Measurements from ENCODE around the gene RPTOR. TPM values are rescaled to one million over a fixed set of nuclear protein-coding genes. Genes with fewer than 3 reads are reported as not detected.

Gene RPTOR
- polyA plus RNA-seq, 1 donor (not counting 4 experiments of a cell fraction or from before 2014, with no cell fraction given): 4.0 TPM

DNA sequence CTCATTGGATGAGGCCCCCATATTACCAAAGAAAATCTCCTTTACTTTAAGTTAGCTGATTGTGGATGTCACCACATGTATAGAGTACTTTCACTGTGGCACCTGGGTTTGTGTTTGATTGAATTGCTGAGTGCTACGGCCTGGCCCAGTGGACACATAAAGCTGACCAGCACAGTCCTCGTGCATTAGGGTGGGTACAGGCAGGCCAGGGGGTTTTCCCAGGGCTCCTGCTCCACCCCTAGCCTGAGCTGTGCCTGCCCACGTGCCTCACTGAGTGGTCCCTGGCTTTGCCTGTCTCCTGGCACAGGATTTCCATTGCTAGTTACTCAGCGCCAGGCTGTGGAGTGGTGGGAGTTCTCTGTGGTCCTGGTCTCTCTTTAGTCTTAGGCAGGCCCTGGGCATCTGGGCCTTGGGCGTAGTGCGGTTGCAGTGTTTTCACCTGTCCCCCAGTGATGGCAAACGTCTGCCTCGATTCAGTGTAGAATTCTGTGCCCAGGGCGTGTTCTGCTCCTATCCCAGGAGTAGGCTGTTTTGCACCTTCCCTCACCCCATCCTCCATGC, 86.0 kb downstream of the RPTOR start:
- H3K79me2 ChIP-seq (ENCODE audit: control insufficient read depth, insufficient read depth, low read length): peaks cover 29% of the 10 kb centered on the region
- H3K9me3 ChIP-seq (ENCODE audit: control insufficient read depth, low read depth, low read length): no peaks in the 10 kb centered on the region
- no peak overlapping the region for H2AFZ ChIP-seq (ENCODE audit: control insufficient read depth, low read length)
- peaks cover 2 to 3% of the 10 kb centered on the region in 2 experiments for H3K36me3 ChIP-seq (ENCODE audit: control insufficient read depth in 2 of 2, extremely low read depth in 1 of 2, insufficient read depth in 2 of 2, low read length in 2 of 2)
- no peak for DNase-seq (ENCODE audit: low read depth, low spot score)
- H3K4me2 ChIP-seq (ENCODE audit: control insufficient read depth, extremely low read depth, insufficient read depth, low read depth, low read length): no peak overlapping the region
- H3K4me1 ChIP-seq (ENCODE audit: control insufficient read depth, extremely low read depth, insufficient read depth, low read length): no peaks in the 10 kb centered on the region
- FAIRE-seq: no peak
- no peak overlapping the region for H3K27ac ChIP-seq (ENCODE audit: control insufficient read depth, insufficient read depth, low read length)
- dilution Hi-C loops (cut with MboI; ENCODE audit: extremely low pct_ligation_motif_present, low sequenced_read_pairs): no loop called here
- H3K27me3 ChIP-seq (ENCODE audit: control insufficient read depth, extremely low read depth, insufficient read depth, low read length): no peaks in the 10 kb centered on the region
- H3K9ac ChIP-seq (ENCODE audit: control insufficient read depth, extremely low read depth, insufficient read depth, low read length): no peak overlapping the region
- H3K4me3 ChIP-seq (ENCODE audit: control insufficient read depth in 2 of 3, extremely low read depth in 1 of 3, insufficient read depth in 2 of 3, low read depth in 1 of 3, low read length in 3 of 3): no peak overlapping the region
- no peak for TF ChIP-seq EZH2 (IDR thresholded peaks at IDR 0.05; ENCODE audit: low read length)
- TF ChIP-seq, protein P1, sequence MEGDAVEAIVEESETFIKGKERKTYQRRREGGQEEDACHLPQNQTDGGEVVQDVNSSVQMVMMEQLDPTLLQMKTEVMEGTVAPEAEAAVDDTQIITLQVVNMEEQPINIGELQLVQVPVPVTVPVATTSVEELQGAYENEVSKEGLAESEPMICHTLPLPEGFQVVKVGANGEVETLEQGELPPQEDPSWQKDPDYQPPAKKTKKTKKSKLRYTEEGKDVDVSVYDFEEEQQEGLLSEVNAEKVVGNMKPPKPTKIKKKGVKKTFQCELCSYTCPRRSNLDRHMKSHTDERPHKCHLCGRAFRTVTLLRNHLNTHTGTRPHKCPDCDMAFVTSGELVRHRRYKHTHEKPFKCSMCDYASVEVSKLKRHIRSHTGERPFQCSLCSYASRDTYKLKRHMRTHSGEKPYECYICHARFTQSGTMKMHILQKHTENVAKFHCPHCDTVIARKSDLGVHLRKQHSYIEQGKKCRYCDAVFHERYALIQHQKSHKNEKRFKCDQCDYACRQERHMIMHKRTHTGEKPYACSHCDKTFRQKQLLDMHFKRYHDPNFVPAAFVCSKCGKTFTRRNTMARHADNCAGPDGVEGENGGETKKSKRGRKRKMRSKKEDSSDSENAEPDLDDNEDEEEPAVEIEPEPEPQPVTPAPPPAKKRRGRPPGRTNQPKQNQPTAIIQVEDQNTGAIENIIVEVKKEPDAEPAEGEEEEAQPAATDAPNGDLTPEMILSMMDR (optimal IDR thresholded peaks at IDR 0.05 in 1 of 3, IDR thresholded peaks at IDR 0.05 in 1 of 3, conservative IDR thresholded peaks at IDR 0.05 in 1 of 3; ENCODE audit: extremely low read depth in 1 of 3, insufficient read depth in 2 of 3, low read length in 3 of 3): no peak
- H3K9me1 ChIP-seq (ENCODE audit: control insufficient read depth, extremely low read depth, insufficient read depth, low read length): peaks cover 4% of the 10 kb centered on the region
- no peaks in the 10 kb centered on the region for H4K20me1 ChIP-seq (ENCODE audit: control insufficient read depth, extremely low read depth, insufficient read depth, low read length)

GRCh38 chr17:80631142-80632045, 86.8 kb downstream of the RPTOR start:
- dilution Hi-C loops (cut with MboI; ENCODE audit: extremely low pct_ligation_motif_present, low sequenced_read_pairs): no loop called here
- Histone ChIP-seq H3K9me1 (ENCODE audit: control insufficient read depth, extremely low read depth, insufficient read depth, low read length) (peaks cover 4% of the 10 kb centered on the region), H3K4me1 (ENCODE audit: control insufficient read depth, extremely low read depth, insufficient read depth, low read length) (no peaks in the 10 kb centered on the region), H3K9me3 (ENCODE audit: control insufficient read depth, low read depth, low read length) (no peaks in the 10 kb centered on the region), H3K27ac (ENCODE audit: control insufficient read depth, insufficient read depth, low read length) (no peak overlapping the region), H3K79me2 (ENCODE audit: control insufficient read depth, insufficient read depth, low read length) (peaks cover 31% of the 10 kb centered on the region), H4K20me1 (ENCODE audit: control insufficient read depth, extremely low read depth, insufficient read depth, low read length) (no peaks in the 10 kb centered on the region), H3K4me3 (ENCODE audit: control insufficient read depth in 2 of 3, extremely low read depth in 1 of 3, insufficient read depth in 2 of 3, low read depth in 1 of 3, low read length in 3 of 3) (no peak overlapping the region), H2AFZ (ENCODE audit: control insufficient read depth, low read length) (no peak overlapping the region), H3K36me3 (ENCODE audit: control insufficient read depth in 2 of 2, extremely low read depth in 1 of 2, insufficient read depth in 2 of 2, low read length in 2 of 2) (peaks cover under 1 to 3% of the 10 kb centered on the region in 2 experiments), H3K4me2 (ENCODE audit: control insufficient read depth, extremely low read depth, insufficient read depth, low read depth, low read length) (no peak overlapping the region), H3K27me3 (ENCODE audit: control insufficient read depth, extremely low read depth, insufficient read depth, low read length) (no peaks in the 10 kb centered on the region), H3K9ac (ENCODE audit: control insufficient read depth, extremely low read depth, insufficient read depth, low read length) (no peak overlapping the region)
- DNase-seq (ENCODE audit: low read depth, low spot score) (no peak), FAIRE-seq (no peak)
- TF ChIP-seq EZH2 (IDR thresholded peaks at IDR 0.05; ENCODE audit: low read length): no peak
- TF ChIP-seq, protein P1 (optimal IDR thresholded peaks at IDR 0.05 in 1 of 3, IDR thresholded peaks at IDR 0.05 in 1 of 3, conservative IDR thresholded peaks at IDR 0.05 in 1 of 3; ENCODE audit: extremely low read depth in 1 of 3, insufficient read depth in 2 of 3, low read length in 3 of 3): no peak

Data from keratinocyte (primary cell).